ENCODE data around the gene RABGAP1L.
"Not testable (repeated sequence)": the region's sequence is repeated elsewhere in the genome, so short reads cannot be mapped to it uniquely, and the experiment has no call there.

The RABGAP1L gene

DNA sequence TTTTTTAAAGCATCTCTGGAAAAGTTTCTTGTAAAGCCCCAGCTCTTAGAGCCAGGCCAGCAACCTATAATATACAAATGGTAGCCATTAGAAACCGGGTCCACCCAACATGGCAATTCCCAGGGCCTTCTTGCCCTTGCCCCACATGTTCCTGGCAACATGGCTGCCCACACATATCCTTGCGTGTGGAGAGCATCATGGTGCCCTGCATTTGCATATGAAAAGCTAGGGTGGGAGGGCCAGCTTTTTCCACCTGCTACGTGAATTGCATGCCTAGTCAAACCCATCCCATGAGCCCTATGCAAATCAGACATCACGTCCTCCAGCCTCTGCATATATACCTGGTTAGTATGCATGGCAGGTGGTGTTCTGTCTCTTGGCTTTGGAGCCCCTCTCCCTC, 88.2 kb downstream of the RABGAP1L start:
- DNase-seq, result no peak

DNA sequence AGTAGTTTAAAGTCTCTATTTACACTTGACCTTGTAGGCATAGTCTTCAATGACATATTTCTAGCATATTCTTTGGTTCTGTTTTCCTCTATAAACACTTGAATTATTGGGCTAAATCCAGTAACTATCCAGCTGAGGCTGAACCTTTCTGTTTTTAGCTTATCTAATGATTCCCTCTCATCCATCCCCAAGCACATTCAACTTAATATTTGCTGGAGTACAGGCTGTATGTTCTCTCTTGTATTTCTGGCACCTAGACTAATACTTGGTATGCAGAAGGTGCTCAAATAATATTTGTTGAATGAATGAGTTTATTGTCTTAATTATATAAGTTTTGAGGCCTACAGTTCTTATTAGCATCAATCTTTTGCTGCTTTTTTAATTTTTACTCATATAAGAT, 88.7 kb downstream of the RABGAP1L start:
- DNase-seq, result no peak

DNA sequence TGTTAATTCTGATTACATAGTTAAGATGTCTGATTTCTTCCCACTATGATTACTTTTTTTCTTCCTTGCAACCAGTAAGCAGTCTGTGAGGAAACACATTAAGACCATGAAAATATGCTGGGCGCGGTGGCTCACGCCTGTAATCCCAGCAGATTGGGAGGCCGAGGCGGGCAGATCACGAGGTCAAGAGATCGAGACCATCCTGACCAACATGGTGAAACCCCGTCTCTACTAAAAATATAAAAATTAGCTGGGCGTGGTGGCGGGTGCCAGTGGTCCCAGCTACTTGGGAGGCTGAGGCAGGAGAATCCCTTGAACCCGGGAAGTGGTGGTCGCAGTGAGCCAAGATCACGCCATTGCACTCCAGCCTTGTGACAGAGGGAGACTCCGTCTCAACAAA, 97.1 kb downstream of the RABGAP1L start:
- not testable (repeated sequence) for DNase-seq

GRCh38 chr1:174258148-174258550, 98.8 kb downstream of the RABGAP1L start:
- peak; percentile 51 to 60 (median 53) for DNase-seq

DNA sequence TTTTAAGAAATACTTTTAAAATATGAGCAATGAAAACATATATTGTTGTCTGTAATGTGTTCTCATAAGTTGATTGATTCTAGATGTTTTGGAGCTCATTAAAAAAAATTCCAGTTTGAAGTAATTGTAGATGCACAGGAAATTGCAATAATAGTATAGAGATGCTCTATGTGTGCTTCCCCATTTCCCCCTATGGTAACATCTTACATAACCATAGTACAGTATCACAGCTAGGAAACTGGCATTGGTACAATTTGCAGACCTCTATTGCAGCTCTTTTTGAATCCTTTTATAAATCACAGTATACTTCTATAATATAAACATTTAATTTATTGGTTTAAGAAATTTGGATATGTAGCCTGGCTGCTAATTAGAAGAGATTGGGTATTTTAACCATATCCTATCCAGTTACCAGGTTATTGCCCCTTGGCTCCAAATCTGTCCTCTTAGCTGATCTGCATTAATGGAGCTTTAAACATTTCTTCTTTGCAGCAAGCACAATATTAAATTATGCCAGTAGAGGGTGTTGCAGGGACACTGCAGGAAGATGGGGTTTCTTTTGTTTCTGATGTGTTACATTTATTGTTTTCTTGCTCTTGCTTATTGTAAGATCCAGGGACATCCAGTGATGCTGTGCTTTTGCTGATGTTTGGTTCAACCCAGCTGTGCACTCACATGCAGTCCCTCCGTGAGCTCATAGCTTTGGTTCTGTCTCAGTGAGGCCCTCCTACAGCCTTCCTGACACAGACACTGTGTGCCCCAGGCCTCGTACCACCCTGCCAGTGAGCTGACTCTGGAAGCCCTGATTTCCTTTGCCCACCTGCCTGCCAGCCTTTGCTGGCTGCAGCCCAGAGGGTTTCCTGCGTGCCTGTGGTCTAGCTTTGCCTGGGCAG, 103.3 kb downstream of the RABGAP1L start:
- peak in 2 of 3 donors; percentile 30 to 38 for DNase-seq

DNA sequence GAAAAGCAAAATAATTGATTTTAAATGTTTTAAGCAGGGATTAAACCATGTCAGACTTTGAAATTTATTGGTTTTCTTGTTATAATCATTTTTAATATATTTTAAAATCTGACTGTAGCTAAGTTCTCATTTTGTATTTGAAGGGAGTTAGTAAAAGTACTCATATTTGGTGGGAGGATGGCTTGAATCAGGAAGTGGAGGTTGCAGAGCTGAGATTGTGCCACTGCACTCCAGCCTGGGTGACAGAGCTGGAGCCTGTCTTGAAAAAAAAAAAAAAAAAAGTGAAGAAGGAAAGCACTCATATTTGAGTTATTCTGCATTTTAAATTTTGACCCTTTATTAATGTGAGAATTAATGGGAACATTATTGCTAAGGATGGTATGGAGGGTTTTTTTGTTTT, 106.0 kb downstream of the RABGAP1L start:
- peak; percentile 23 to 48 (median 33) for DNase-seq

DNA sequence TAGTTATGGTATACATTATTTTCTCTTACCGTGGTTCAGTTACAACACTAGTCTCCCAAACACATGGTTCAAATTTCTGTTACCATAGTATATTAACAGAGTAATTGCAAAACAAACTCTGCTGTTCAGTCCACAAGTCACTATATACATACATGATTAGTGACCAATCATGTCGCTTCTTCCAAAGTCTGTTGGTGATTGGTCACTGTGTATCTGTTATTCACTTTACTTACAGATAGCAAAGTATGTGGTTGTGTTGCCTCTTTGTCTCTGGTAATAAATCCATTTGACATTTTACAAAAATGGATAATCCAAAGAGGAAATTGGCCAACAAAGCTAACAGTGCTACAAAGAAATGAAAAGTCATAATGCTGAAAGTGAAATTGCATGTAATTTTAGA, 107.2 kb downstream of the RABGAP1L start:
- DNase-seq, result no peak

DNA sequence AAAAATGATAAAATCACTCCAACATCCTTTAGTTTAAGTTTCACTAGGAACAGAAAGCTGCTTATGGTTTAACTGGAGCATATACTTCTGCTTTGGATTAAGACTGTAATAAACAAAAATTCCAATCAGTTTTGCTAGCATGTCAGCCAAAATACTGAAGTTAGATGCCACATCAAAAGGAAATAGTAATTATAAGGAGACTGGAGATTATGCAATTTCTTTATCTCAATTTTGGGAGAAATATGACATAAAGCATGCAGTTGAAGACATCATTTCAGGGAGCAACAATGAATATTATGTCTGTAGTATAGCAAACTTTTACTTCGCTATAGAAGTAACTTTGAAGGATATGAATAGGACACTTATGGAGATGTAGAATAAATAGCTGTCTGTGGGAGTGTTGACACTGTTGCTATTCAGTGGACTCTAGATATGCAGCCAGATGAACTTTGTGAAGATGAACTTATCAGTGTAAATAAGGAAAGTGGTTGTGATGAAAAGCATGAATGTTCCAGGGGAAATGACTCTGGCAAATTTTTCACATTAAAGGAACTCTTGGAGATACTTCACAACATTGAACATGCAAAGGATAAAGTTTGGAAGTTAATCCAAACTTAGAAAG, 107.8 kb downstream of the RABGAP1L start:
- DNase-seq, result no peak

DNA sequence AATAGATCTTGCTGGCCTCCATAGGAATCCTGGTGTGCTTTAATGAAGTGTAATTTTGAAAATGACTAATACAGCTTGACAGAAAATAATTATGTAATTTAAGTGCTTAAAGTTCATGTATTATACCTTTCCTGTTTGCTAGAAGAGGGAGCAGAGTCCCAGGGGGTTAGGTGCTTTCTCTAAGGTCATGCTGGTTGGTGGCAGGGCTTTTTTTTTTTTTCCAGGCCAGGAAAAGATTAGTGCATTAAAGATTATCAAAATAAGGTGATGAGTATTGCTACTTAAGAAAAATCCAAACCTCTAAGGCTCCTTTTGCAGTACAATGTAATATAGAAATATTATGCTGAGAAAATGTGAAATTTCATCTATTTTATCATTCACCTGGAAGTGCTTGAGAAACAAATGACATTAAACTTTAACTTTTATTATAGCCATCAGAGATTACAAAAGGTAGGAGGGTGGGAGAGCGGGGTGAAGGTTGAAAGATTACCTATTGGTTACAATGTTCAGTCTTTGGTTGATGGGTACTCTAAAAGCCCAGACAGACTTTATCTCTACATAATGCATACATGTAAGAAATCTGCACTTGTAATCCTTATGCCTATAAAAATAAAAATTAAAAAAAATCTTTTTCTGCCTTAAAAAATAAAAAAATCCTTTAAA, 110.8 kb downstream of the RABGAP1L start:
- no peak for DNase-seq

GRCh38 chr1:174273190-174273589, 113.9 kb downstream of the RABGAP1L start:
- DNase-seq, result no peak

DNA sequence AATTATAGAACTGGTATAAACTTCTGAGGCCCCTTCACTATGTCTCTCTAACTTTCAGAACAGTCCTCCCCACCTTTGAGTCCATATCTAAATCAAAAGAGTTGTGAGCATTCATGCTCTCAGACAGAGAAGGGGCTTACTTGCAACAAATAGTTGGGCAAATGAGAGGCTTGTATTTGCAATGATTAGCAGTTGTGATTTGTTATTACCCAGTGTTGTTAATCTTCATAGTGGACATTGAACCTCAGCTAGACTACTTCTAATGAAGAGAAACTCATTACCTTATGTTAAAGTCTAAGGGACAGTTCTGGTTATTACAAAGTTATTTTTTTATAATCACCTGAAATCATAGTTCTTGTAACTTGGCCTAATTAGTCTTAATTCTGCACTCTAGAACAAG, 114.5 kb downstream of the RABGAP1L start:
- DNase-seq, result no peak

DNA sequence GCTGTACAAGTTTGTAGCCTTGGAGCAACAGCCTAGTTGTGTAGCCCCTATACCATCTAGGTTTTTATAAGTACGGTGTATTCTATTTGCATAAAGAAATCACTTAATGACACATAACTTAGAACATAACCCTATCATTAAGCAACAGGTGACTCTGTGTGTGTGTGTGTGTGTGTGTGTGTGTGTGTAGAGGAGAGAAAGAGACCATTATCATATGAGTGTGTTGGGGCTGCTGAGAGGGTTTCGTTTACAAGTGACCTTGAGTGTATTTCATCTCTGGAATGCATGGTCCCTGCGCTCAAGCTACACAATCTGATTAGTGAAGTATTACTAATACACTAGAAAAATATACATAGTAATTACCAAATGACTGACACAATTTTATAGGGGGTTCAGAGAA, 115.1 kb downstream of the RABGAP1L start:
- no peak for DNase-seq

GRCh38 chr1:174274884-174275283, 115.6 kb downstream of the RABGAP1L start:
- no peak for DNase-seq

GRCh38 chr1:174276087-174276486, 116.8 kb downstream of the RABGAP1L start:
- no peak for DNase-seq

GRCh38 chr1:174284052-174284451, 124.7 kb downstream of the RABGAP1L start:
- DNase-seq, result no peak

DNA sequence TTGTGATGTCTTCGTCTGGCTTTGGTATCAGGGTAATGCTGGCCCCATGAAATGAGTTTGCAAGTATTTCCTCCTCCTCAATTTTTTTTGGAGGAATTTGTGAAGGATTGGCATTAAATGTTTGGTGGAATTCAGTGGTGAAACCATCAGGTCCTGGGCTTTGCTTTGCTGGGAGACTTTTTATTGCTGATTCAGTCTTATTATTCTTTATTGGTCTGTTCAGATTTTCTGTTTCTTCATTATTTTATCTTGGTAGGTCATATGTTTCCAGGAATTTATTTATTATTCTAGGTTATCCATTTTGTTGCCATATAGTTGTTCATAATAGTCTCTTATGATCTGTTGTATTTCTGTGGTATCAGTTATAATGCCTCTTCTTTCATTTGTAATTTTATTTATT, 126.7 kb downstream of the RABGAP1L start:
- DNase-seq, result no peak

- DNase-seq, result no peak
Measured at GRCh38 chr1:174289644-174290310, 130.5 kb downstream of the RABGAP1L start.

GRCh38 chr1:174291059-174291458, 131.7 kb downstream of the RABGAP1L start:
- DNase-seq, result no peak

DNA sequence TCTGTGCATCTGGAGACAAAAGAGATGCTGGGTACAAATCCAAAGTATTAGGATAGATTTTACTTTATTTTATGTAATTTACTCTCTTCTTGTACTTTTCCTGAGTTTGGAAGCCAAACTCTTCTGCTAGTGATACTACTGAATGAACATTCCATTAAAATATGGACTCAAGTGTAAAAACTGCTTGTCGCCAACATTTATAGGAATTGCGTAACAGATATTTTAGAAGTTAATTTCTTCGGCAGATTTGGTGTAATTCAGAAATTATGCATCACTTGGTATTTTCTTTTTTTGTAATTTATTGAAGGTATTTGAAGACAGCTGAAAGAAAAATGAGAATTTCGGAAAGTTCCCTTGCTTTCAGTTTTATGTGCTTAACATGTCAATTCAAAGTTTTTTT, 137.0 kb downstream of the RABGAP1L start:
- no peak for DNase-seq

DNA sequence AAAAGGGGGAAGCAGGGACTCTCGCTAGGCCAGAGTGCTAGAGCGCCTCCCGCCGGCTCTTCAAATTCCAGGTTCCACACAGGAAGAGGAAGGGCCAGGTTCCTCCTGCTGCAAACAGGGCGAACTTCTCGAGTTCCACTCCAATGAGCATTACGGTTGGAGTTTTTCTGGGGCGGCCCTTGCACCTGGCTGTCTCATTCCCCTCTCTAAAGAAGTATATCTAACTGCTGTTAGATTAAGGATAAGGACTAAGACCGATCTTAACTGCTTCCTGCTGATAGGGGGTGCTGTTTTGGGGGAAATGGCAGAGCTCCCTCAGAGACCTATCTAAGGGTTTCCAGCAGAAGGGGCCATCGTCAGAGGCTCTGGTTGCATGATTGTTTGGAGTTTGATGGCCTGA, 138.0 kb downstream of the RABGAP1L start:
- DNase-seq, result no peak

- no peak for DNase-seq
Measured at GRCh38 chr1:174301295-174302077, 142.2 kb downstream of the RABGAP1L start.

DNA sequence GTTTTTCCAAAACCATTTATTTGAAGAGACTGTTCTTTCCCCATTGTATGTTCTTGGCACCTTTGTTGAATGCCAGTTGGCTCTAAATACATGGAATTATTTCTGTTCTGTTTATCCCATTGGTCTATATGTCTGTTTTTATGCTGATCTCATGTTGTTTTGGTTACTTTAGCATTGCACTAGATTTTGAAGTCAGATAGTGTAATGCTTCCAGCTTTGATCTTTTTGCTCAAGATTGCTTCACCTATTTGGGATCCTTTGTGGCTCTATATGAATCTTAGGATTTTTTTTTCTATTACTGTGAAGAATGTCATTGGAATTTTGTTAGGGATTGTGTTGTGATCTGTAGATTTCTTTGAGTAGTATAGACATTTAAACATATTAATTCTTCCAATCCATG, 149.3 kb downstream of the RABGAP1L start:
- no peak for DNase-seq

Measured in suppressor macrophage treated with lipopolysaccharide for 1 hour (primary cell).